Activated CD4-positive, CD25-positive, alpha-beta regulatory T cell treated with anti-CD3 and anti-CD28 coated beads, Interleukin-2, amount 50 U/mL, for 16 hours (primary cell): ENCODE results near the gene CLCN2.

Experiments used
- DNase-seq: peaks from one replicate; pipeline ENCODE4 v3.0.0-alpha.2; 2020; ENCODE audit warnings: low read depth, low spot score

The CLCN2 gene

DNA sequence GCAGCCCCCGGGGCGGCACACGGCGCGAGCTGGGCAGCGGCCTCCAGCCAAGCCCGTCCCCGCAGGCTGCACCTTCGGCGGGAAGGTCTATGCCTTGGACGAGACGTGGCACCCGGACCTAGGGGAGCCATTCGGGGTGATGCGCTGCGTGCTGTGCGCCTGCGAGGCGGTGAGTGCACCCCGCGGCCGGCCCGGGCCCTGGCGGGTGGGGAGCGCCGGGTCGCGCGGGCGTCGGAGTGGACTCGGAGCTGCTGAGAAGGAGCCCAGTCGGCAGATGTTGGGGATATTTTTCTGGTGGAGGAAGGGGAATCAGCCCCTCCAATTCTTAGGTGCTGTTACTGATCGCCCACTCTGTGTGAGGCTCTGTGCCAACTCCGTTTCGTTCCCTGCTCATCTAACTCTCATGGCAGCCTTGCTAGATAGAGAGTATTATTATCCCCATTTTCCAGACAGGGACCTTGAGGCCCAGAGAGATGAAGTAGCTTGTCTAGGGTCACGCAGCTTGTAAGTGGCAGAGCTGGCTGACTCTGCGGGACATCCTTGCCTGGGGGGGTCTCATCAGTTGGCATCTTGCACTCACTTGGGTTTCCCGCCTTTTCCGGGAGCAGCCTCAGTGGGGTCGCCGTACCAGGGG is 19.3 kb upstream of the CLCN2 start:
- no peak for DNase-seq

GRCh38 chr3:184380185-184380626 is 18.8 kb upstream of the CLCN2 start:
- DNase-seq = no peak

DNA sequence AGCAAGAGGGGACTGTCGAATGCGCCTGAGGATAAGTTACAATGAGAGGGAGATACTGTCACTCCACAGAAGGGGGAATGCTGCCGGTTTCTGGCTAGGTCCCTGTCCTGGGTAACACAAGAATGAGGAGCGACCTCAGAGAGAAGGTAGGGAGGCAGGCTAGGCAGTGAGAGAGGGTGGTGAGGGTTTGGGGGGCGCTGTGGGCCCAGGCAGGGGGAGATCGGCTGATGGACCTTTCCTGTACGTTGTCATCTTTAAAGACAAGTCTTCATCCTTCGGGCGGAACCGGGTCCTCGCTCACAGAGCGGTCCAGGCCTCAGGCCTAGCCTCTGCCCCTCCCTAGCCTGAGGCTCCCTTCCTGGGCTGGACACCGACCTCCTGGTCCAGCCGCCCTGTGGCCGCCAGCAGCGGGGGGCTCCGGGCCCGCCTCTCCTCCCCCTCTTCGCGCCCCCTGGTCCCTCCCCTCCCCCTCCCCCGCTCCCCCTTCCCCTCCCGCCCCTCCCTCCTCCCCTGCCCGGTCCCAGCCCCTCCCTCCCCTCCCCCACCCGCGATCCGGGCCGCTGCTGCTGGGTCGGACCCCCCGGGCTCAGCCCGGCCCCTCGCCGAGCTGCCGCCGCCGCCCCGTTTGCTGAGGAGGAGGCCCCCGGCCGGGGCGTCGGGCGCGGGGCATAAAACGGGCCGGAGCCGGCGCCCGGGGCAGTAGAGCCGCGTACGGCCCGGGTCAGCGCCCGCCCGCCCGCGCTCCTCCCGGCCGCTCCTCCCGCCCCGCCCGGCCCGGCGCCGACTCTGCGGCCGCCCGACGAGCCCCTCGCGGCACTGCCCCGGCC is 18.2 kb upstream of the CLCN2 start, which contains the start of gene CHRD:
CHRD (plus strand) TSS at position 697 of the 827 bp plus-strand sequence. CDS start 265 bp downstream, outside the sequence.
- DNase-seq = no peak

DNA sequence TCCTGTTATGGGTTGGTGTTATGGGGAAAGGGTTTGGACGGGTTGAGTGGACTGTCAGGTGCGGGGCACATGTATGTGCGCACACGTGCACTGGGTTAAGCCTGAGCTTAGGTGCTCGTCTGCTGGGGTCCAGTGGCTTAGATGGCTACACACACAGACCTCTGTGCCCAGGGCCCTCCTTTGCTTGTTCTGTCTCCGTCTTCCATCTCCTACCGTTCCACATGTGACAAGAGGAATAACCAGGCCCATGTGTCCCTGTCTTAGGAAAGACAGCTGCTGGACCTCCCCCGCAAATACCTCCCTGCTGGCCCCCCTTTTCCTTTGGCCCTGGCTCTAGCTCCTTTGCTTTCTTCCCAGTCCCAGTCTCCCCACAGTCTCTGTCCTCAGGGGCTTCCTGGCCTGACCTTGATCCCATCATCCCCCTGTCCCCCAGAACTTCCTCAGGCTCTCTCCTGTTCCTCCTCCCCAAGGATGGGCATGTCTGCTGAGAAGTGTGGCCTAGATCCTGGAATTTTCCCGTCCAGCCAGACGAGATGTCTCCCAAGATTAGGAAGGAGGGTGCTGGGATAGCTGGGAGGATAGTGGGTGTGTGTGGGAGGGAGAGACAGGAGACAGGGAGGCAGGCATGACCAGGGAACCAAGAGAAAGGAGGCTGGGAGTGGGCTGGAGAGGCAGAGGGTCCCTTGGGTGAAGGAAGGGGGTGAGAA is 17.4 kb upstream of the CLCN2 start:
- no peak for DNase-seq

DNA sequence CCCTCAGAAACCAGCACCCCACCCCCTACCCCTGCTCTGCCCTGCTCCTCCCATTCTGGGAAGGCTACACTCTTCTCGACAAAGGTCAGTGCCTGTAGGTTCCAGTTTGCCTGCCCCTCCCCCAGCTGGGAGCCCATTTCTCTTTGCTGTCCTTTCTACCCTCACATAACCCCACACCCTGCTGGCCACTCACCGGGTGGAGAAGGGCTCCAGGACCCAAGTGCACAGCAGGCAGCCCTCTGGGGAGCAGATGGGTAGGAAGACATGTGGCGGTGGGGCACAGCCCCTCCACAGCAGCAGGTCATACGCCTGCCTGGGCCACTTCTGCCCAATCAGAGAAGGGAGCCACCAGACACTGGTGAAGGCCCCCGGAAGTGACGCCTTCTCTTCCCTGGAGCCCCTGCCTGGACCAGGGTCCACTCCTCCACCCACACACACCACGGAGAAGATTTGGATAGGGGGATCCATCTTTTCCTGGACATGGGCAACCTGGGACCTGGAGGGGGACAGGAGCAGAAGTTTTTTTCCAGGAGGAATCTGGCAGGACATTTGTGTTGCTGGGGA is 16.6 kb upstream of the CLCN2 start, which contains the start of gene THPO:
THPO (minus strand) TSS at position 326 of the 564 bp plus-strand sequence. CDS start 1,948 bp downstream, outside the sequence.
- DNase-seq = no peak

GRCh38 chr3:184377374-184377773 is 16.0 kb upstream of the CLCN2 start:
- no peak for DNase-seq

GRCh38 chr3:184375747-184376461 is 14.5 kb upstream of the CLCN2 start:
- DNase-seq = no peak

- no peak for DNase-seq
Observed at GRCh38 chr3:184373422-184373821, 12.0 kb upstream of the CLCN2 start.

DNA sequence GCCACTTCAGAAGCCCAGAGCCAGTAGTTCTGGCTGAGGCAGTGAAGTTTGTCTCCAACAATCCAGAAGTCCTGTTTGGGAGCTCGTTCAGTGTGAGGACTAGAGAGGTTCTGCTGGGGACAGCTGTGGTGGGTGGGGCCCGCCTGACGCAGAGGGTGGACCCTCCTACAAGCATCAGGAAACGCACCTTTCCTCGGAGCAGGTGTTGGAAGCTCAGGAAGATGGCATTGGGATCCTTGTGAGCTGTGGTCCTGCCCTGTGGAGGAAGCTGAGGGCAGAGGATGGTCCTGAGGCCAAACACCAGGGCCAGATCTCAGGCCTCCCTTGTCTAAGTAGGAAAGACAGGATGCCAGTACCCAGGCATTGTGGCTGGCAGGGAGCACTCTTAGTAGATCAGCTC is 11.5 kb upstream of the CLCN2 start:
- no peak for DNase-seq

DNA sequence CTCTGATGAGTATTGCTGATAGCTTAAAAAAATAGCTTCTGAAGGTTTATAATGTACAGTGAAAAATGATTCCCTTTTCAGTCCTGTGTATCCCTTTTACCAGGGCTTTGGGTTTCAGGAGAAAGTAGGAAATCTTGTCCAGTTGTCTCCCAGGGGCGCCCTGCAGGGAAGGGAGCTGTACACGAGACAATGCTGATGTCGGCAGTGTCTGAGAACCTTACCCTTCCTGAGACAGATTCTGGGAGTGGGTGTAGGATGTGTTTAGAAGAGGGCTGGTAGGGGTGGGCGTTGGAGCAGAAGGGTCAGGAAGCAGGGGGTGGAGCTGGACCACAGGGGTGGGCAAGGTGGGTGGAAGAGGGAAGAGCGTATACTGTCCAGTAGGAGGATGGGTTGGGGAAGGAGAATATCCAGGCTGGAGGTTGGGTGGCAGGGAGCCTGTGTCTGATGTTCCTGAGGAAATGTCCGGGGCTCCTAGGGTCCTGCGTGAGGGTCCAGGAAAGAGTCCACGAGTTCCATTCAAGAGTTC is 11.0 kb upstream of the CLCN2 start:
- no peak for DNase-seq

- DNase-seq = peak; percentile 11
Observed at GRCh38 chr3:184371570-184372018, 10.2 kb upstream of the CLCN2 start.

DNA sequence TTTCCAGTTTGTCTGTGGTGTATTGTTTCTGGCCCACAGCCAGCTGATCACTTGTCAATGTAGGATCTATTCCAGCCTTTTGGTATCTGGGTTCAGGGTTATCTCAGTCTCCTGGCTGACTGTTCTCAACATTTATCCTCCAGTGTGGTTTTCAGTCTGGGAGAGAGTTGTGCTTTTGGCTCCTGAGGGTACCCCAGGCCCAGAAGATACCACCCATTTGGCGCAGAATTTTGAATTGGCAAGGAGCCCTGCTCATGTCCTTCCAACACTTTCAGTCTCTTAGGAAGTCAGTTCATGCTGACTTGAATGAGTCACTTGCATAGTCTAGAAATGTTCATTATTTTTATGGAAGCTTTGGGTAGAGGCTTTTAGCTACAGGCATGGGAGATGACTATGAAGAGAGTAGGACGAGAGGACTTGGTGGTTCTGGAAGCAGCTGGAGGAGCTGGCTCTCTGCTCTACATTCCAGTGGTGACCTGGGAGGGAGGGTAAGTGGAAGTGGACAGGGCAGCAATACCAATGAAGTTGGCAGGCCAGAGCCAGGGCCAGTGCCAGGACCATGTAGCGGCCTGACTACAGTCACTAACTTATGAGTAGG is 7.3 kb upstream of the CLCN2 start:
- DNase-seq = no peak

DNA sequence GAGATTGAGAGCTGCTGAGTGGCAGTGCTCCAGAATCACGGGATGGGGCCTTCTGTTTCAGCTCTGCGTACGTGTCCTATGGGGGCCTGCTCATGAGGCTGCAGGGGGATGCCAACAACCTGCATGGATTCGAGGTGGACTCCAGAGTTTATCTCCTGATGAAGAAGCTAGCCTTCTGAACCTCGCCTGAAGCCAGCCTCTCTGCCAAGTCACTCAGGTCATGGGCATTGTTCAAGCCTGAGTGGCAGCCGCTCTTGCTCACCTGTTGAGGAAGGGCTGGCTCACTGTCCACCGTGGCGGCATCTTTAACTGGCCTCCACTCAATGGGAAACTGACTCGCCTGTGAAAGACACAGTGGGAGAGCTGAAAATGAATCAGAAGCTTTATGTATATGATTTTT is 6.7 kb upstream of the CLCN2 start:
- no peak for DNase-seq

- no peak for DNase-seq
Observed at GRCh38 chr3:184366619-184367289, 5.3 kb upstream of the CLCN2 start.

GRCh38 chr3:184362668-184363546 is 1.5 kb upstream of the CLCN2 start:
- peak; percentile 88 for DNase-seq

DNA sequence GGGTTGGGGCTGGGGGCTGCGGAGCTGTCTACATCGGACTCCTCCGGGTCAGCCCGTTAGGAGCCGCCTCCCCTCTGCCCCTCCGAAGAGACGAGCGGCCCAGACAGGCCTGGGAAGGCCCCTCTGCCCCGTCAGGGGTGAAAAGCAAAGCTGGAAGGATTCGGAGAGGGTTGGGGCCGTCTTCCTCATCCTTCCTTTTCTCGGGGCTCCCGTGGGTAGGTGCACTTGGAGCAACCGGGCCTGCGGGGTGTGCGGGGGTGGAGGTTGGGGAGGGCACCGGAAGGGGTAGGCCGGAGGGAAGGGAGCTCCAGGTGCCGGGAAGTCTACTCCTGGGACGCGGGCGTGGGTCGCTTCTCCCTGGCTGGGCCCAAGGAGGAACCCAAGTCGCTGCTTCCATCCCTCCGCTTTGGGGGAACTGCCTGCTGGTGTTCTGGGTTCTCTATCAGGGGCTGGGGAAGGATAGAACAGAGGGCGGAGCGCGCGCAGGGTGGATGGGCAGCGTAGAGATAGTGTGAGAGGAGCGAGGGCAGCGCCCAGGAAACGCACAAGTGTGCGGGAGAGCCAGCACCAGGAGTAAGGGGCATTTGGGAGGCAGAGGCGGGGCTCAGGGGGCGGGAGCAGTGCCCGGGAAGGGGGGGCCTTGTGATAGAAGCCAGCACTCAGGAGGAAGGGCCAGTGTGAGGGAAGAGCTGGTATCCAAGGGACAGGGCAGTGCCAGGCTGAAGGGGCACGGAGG is 695 bp upstream of the CLCN2 start:
- no peak for DNase-seq

GRCh38 chr3:184360929-184361531 is 375 bp downstream of the CLCN2 start:
- DNase-seq = no peak
